NCI-H2081 (cell line): ENCODE data around the gene LRRC2.
A peak's percentile ranks its signal among the peaks of the same experiment; 100 is the strongest.
"Not testable (repeated sequence)": the region's sequence is repeated elsewhere in the genome, so short reads cannot be mapped to it uniquely, and the experiment has no call there.

ENCODE experiments used
- DNase-seq, 2 experiments: peaks; one replicate each; lab custom pipeline; 2025; lab: John Stamatoyannopoulos, UW

Gene LRRC2

GRCh38 chr3:46496746-46497555, 69.2 kb downstream of the LRRC2 start:
- DNase-seq, result no peak

- no peak for DNase-seq
These were observed 70.1 kb downstream of the LRRC2 start for GRCh38 chr3:46495901-46496456.

- not testable (repeated sequence) for DNase-seq
These were observed 71.6 kb downstream of the LRRC2 start for GRCh38 chr3:46494491-46494890.

- DNase-seq, result no peak
These were observed 73.1 kb downstream of the LRRC2 start for GRCh38 chr3:46492890-46493547.

- DNase-seq, result no peak
These were observed 74.7 kb downstream of the LRRC2 start for GRCh38 chr3:46491089-46492070.

GRCh38 chr3:46490338-46491084, 75.6 kb downstream of the LRRC2 start:
- no peak for DNase-seq

- DNase-seq, result no peak
These were observed 76.2 kb downstream of the LRRC2 start for GRCh38 chr3:46489875-46490274.

GRCh38 chr3:46489381-46489780, 76.7 kb downstream of the LRRC2 start:
- no peak for DNase-seq

- DNase-seq, result peak; percentile 75 to 76
These were observed 77.3 kb downstream of the LRRC2 start for GRCh38 chr3:46488735-46489361.

GRCh38 chr3:46485779-46486175, 80.3 kb downstream of the LRRC2 start:
- no peak for DNase-seq

GRCh38 chr3:46484911-46485778, 81.0 kb downstream of the LRRC2 start:
- peak in 1 of 2 experiments; percentile 28 for DNase-seq

GRCh38 chr3:46484388-46484787, 81.7 kb downstream of the LRRC2 start:
- no peak for DNase-seq

- no peak for DNase-seq
These were observed 82.3 kb downstream of the LRRC2 start for GRCh38 chr3:46483825-46484224.

- no peak for DNase-seq
These were observed 83.3 kb downstream of the LRRC2 start for GRCh38 chr3:46482632-46483350.

GRCh38 chr3:46481636-46482035, 84.5 kb downstream of the LRRC2 start:
- no peak for DNase-seq

- DNase-seq, result no peak
These were observed 85.5 kb downstream of the LRRC2 start for GRCh38 chr3:46480491-46481195.

- no peak for DNase-seq
These were observed 86.4 kb downstream of the LRRC2 start for GRCh38 chr3:46479696-46480095.

- DNase-seq, result no peak
These were observed 87.1 kb downstream of the LRRC2 start for GRCh38 chr3:46479021-46479420.
